NCI-H510A treated with DMSO at 0.1 percent for 48 hours (cell line): ENCODE results near the gene CXCL14.
"Not testable (repeated sequence)": the region's sequence is repeated elsewhere in the genome, so short reads cannot be mapped to it uniquely, and the experiment has no call there.

ENCODE experiments used
- DNase-seq: peaks from one replicate; lab custom pipeline; 2025; lab: John Stamatoyannopoulos, UW

CXCL14 gene

DNA sequence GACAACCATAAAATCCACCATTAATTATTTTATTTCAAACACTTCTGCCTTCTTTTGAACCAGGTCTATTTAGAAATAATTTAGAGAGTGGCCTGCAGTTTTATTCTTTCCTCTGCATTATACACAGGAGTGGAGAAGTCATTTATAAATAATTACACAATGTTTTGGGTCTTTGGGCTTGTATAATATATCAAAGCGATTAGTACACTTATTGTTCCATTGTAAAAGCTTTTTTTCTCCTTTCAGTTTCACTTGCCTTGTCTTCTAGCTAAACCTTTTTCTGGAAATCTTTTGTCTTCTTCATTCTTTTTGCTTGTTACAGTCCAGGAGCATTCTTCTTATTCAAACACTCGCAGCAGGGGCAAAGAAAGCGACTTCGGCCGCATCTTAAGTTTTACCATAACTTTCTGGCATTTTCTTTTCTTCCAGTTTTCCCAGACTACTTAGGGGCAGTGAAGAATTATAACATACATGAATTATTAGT, 35.7 kb downstream of the CXCL14 start:
- DNase-seq = no peak

DNA sequence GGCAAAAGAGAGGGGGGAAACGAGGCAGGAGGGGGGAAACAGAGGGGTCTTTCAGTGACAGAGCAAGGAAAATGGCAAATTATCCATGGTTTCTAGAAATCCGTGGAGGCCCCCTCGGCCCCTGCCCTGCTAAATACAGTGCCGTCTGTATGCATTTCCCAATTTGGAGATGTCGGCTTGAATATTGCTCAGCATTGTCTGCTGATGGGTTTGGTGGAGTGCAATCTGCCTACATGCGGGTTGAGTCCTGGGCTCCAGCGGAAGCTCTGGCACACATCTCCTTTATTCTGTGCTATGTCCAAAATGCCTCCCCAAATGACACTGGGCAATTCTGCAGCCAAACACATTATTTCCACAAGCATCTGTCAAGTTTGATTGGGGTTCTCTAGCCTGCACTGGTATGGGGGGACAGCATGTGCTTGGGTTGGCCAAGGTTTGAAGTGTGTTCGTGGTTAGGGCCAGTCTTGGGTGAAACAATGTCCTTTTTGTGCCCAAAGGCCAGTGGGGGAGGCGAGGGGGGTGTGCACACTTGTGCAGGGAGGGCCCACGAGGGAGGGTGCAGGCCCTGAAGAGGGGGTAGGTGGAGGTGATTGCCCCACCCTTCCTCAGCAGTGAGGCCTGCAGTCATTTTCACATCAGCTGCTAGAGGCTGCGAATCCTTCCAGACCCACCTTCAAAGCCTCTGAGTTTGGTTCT, 36.8 kb downstream of the CXCL14 start:
- no peak for DNase-seq

DNA sequence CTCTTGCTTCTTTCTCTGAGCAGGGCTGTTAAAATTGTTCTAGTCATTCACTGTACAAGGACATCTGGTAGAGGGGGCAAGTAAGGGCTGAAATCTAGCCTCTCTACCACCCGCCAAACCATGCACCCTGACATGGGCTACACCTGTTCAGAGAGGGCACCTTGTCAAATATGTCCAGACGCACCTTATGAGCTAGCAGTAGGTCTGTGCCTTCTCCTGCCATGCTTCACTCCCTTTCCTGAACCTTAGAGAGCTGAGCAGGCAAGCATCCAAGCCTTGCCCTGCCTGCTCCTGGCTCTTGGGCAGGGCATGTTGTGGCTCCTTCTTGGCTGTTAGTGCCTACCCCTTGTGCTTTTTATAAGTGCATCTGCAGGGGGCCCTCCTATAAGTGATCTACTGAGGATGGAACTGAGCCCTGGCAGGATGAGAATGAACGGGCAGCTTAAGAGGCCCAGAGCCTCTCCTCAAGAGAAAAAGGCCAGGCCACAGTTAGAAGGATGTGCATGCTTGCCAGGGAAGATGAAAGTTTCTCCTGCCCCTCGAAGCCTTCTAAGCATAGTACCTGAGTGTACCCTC, 39.3 kb downstream of the CXCL14 start:
- no peak for DNase-seq

DNA sequence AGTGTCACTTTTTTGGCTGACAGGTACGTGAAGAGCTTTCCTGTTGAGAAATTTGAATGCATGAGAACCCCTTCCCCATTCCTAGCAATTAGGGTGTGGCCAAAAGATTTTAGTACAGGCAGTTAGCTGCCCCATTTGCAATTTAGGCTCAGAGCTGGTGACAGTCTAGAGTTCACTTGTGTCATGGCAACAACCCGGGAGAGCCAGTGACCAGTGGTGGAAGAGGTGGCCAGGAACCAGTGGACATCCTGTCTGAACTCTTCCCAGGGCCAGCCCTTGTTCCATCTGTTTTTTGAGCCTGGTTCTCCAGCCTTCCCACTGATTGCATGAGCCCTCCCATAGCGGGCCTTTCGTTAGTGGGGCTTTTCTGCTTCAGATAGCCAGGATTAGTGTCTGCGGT, 40.5 kb downstream of the CXCL14 start:
- no peak for DNase-seq

DNA sequence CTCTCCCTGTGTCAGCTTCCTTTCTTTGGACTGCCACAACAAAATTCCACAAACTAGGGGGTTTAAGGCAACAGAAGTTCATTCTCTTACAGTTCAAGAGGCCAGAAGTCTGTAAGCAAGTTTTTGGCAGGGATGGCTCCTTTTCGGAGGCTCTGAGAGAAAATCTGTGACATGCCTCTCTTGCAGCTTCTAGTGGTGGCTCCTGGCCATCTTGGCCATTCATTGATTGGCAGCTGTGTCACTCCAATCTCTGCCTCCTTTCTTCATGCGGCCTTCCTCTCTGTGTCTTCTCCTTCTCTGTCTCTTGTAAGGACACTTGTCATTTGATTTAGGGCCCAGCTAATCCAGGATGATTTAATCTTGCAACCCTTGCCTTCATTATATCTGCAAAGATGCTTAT, 41.0 kb downstream of the CXCL14 start:
- DNase-seq = no peak

DNA sequence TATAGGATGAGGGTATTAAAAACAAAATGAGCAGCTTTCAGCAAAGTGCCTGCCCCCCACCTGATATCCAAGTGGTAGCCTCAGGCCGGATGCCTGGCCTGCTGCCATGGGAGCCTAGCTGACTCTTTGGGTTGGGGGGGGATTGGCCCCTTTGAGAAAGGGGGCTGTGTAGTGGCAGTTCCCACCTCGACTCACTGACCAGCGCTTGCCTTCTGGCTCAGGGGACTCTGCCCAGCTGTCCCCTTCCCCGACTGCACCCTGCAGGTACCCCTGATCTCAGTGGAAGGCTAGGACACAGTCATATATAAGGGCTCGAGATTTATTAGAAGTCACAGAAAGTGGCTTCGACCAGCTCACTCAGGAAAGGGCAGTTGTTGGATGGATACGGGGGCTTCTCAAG, 41.5 kb downstream of the CXCL14 start:
- no peak for DNase-seq

DNA sequence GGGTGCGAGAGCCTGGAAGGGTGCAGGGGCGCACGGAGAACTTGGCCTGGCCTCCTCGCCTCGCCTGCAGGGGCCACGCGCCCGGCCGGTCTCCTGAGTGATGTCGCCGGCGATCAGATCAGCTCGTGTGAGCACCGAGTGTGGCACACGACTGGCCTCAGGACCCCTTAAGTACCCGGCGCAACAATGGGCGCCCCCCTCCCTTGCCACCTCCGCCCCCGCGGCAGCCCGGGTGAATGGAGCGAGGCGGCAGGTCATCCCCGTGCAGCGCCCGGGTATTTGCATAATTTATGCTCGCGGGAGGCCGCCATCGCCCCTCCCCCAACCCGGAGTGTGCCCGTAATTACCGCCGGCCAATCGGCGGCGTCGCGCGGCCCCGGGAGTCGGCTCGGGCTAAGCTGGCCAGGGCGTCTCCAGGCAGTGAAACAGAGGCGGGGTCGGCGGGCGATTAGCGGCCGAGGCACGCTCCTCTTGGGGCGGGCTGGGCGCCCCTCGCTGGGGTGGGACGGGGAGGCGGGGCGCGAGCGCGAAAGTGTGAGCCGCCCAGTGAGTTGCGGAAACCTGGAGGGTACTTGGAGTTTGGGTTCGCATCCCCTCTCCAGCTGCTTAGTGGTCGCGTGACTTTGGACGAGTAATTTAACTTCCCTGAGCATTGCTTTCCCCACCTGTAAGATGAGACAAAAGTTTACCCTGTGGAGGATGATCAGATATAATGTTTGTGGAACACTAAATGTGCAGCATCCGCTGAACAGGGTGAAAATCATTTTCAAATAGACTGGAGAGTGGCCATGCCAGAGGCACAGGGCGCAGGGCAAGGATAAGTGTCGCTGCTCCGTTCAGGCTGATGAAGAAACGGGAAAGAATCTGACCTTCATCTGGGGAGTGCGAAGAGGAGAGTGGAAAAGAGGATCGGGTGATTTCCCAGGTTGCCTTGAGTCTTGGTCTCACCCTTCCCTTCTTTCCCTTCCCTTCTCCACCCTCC, 42.7 kb downstream of the CXCL14 start, which contains the start of gene NEUROG1:
TSS of gene NEUROG1 (minus strand) at position 145 of the 982 bp plus-strand sequence. CDS start 274 bp downstream, outside the sequence.
- peak; percentile 3 for DNase-seq

DNA sequence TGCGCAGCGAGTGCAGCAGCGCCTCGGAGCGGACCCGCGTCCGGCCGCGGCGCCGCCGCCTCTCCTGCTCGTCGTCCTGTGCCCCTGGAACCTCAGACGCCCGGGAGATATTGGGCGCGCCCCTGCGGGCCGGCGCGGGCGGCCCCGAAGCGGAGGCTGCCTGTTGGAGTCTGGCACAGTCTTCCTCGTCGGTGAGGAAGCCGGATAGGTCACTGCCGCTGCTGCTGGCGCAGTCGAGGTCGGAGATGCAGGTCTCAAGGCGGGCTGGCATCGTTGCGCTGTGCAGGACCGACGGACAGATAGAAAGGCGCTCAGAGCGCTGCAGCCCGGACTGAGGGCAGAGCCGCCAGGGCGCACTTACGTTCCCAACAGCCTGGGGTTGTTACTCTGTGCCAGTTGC, 43.4 kb downstream of the CXCL14 start:
- DNase-seq = no peak

DNA sequence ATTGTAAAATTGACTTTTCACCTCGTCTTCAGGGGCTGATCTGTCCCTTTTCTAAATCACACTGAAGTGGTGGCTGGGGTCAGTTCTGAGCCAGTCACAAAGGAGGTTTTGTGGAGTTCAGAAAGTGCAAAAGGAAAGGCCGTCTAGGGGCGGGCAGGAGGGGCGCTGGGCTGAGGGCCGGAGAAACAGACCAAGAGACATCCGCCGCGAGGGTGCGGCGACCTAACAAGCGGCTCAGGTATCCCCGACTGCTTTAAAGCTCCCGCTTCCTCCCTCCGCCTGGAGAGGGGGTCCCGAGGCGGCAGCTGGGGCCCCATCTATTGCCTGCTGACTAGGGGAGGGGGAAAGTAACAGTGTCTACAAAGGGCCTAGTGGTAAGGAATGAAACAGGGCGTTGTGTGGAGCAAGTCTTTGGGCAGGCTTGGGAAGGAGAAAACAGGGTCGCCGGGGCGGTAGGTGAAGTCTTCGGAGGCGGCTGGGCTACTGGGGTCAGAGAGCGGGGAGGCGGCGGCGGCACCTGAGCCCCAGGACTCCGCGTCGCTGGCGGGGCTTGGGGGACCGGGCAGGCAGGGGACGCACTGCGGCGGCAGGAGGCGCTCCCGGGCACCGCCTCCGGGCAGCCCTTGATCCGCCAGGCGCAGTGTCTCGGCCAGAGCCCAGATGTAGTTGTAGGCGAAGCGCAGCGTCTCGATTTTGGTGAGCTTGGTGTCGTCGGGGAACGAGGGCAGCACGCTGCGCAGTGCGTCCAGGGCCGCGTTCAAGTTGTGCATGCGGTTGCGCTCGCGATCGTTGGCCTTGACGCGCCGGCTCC, 44.0 kb downstream of the CXCL14 start:
- no peak for DNase-seq

DNA sequence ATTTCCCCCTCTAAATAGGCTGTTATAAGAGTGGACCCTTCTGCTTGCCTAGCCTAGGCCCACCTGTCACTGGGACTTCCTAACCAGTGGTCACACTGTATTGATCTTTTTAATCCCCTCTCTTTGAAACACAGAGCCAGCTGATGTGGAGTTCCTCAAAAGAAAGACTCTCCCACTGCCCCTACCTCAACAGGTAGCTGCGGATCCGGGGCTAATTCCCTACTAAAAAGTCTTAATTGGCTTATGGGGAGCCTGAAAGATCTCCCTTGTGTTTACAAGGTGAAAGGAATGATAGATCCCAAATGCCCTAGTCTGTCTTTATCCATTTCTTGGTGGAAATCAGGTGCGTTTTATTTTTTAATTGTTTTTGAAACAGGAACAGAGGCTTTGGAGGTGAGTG, 45.0 kb downstream of the CXCL14 start:
- no peak for DNase-seq

DNA sequence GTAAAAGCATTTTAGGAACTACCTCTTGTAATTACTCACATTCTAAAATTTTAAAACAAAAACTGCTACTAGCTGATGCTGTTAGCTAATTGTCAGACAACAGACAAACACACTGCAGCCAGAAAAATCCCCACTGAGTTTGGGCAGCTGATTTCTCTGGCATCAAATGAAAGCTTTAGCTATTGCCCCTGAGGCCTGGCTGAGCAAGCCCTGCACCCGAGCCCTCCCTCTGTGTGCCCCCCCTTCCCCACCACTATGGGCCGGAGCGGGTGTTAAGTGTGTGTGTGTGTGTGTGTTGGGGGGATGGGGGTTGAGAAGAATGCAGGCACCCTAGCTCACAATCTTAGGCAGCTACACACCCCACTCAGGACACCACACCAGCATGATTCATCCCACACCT, 45.5 kb downstream of the CXCL14 start:
- DNase-seq = no peak

DNA sequence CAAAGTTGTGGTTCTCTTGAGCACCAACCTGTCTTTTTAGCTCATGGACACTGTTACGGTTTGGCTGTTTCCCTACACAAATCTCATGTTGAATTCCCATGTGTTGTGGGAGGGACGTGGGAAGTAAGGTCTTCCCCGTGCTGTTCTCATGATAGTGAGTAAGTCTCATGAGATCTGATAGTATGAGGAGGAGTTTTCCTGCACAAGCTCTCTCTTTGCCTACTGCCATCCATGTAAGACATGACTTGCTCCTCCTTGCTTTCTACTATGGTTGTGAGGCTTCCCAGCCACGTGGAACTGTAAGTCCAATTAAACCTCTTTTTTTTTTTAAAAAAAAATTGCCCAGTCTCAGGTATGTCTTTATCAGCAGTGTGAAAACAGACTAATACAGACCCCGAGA, 49.2 kb downstream of the CXCL14 start:
- not testable (repeated sequence) for DNase-seq

DNA sequence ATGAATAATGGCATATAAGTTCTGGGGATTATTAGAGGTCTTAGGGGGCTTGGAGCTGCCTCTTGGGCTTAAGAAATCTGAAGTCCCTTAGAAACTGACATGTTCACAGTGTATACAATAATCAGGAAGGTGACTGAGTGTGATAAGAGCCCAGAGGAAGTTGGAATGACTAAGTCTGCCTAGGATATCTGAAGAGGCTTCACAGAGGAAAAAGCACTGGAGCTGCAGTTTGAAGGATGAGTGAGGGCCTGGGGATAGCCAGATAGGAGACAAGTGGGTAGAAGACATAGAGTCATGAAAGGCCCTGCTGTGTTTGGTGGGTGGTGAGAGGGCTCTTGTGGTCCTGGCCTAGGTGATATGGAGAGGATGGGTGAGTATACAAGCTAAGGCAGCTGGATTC, 51.9 kb downstream of the CXCL14 start:
- DNase-seq = no peak

DNA sequence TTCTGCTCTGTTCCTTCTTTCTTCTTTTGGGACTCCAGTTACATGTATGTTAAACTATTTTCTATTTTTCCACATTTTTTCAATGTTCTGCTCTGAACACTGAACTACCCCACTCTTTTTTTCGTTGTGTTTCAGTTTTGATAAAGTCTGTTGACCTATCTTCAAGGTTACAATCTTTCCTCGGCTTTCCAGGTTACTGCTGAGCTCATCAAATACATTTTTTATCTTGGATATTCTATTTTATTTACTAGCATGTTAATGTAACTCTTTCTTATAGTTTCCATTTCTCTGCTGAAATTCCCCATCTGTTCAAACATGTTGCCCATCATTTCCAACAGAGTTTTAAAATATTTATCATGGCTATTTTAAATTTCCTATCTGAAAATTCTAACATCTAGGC, 56.8 kb downstream of the CXCL14 start:
- DNase-seq = no peak
